NOMO-1 (cell line): ENCODE measurements around the gene SDK1.

Experiments used
- DNase-seq, 2 experiments: peaks; one replicate each; lab custom pipeline; 2025; ENCODE audit not compliant: unreplicated experiment in 2 of 2; lab: John Stamatoyannopoulos, UW

Gene SDK1

GRCh38 chr7:3327099-3327498 lies 26.0 kb downstream of the SDK1 start:
- no peak for DNase-seq

- DNase-seq, result no peak
Observed at GRCh38 chr7:3327655-3328054, 26.6 kb downstream of the SDK1 start.

- DNase-seq, result no peak
Observed at GRCh38 chr7:3332308-3332707, 31.3 kb downstream of the SDK1 start.

GRCh38 chr7:3333861-3334260 lies 32.8 kb downstream of the SDK1 start:
- no peak for DNase-seq

- no peak for DNase-seq
Observed at GRCh38 chr7:3336042-3336665, 35.1 kb downstream of the SDK1 start.

GRCh38 chr7:3338161-3338560 lies 37.1 kb downstream of the SDK1 start:
- no peak for DNase-seq

- DNase-seq, result no peak
Observed at GRCh38 chr7:3345699-3346481, 44.8 kb downstream of the SDK1 start.

GRCh38 chr7:3349126-3349525 lies 48.1 kb downstream of the SDK1 start:
- DNase-seq, result no peak

- no peak for DNase-seq
Observed at GRCh38 chr7:3356173-3356572, 55.1 kb downstream of the SDK1 start.

- DNase-seq, result no peak
Observed at GRCh38 chr7:3358991-3359390, 57.9 kb downstream of the SDK1 start.

GRCh38 chr7:3367261-3367660 lies 66.2 kb downstream of the SDK1 start:
- no peak for DNase-seq

- DNase-seq, result no peak
Observed at GRCh38 chr7:3370068-3370830, 69.2 kb downstream of the SDK1 start.

GRCh38 chr7:3370921-3371320 lies 69.9 kb downstream of the SDK1 start:
- DNase-seq, result no peak

- peak in 1 of 2 experiments; percentile 5 for DNase-seq
Observed at GRCh38 chr7:3371601-3372000, 70.5 kb downstream of the SDK1 start.

- DNase-seq, result no peak
Observed at GRCh38 chr7:3374239-3374638, 73.2 kb downstream of the SDK1 start.

- DNase-seq, result no peak
Observed at GRCh38 chr7:3378390-3379150, 77.5 kb downstream of the SDK1 start.

- DNase-seq, result no peak
Observed at GRCh38 chr7:3380034-3380433, 79.0 kb downstream of the SDK1 start.

GRCh38 chr7:3380886-3381685 lies 80.0 kb downstream of the SDK1 start:
- DNase-seq, result no peak

GRCh38 chr7:3386423-3387190 lies 85.6 kb downstream of the SDK1 start:
- no peak for DNase-seq
